ENCODE results near the gene TBC1D19. TPM values are rescaled to one million over a fixed set of nuclear protein-coding genes. Genes with fewer than 3 reads are reported as not detected.

Gene TBC1D19
- polyA plus RNA-seq, 4 donors: 16.8 to 22.0 (median 20.5) TPM

- DNase-seq (ENCODE audit: low read depth in 4 of 4, low spot score in 2 of 4): no peak
Measured at GRCh38 chr4:26766141-26766540, 182.3 kb downstream of the TBC1D19 start.

DNA sequence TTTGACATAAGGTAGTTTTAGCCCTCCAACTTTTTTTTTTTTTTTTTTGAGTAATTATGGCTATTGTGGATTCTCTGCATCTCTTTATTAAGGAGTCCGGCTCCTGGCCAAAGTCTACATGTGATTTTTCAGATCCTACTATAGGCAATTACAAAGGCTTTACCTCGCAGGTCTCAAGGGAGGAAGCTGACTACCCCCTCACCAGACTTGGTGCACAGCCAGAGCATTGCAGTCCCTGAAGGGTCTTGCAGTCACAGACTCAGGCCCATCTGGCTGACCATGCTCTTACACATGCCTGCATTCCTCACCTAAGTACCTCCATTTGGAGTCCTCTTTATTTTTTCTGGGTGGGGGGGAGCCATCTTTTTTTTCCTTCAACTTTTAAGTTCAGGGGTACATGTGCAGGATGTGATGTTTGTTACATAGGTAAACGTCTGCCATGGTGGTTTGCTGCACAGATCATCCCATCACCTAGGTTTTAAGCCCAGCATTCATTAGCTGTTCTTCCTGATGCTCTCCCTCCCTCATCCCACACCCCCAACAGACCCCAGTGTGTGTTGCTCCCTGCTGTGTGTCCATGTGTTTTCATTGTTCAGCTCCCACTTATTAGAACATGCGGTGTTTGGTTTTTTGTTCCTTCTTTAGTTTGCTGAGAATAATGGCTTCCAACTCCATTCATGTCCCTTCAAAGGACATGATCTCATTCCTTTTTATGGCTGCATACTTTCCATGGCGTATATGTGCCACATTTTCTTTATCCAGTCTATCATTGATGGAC, 188.4 kb downstream of the TBC1D19 start:
- no peak for DNase-seq (ENCODE audit: low read depth in 4 of 4, low spot score in 2 of 4)

- no peak for DNase-seq (ENCODE audit: low read depth in 4 of 4, low spot score in 2 of 4)
Measured at GRCh38 chr4:26779224-26779623, 195.3 kb downstream of the TBC1D19 start.

GRCh38 chr4:26779674-26780073, 195.8 kb downstream of the TBC1D19 start:
- no peak for DNase-seq (ENCODE audit: low read depth in 4 of 4, low spot score in 2 of 4)

GRCh38 chr4:26780539-26780938, 196.7 kb downstream of the TBC1D19 start:
- DNase-seq (ENCODE audit: low read depth in 4 of 4, low spot score in 2 of 4): no peak

- DNase-seq (ENCODE audit: low read depth in 4 of 4, low spot score in 2 of 4): no peak
Measured at GRCh38 chr4:26782168-26782829, 198.4 kb downstream of the TBC1D19 start.

GRCh38 chr4:26782830-26783202, 198.9 kb downstream of the TBC1D19 start:
- no peak for DNase-seq (ENCODE audit: low read depth in 4 of 4, low spot score in 2 of 4)

DNA sequence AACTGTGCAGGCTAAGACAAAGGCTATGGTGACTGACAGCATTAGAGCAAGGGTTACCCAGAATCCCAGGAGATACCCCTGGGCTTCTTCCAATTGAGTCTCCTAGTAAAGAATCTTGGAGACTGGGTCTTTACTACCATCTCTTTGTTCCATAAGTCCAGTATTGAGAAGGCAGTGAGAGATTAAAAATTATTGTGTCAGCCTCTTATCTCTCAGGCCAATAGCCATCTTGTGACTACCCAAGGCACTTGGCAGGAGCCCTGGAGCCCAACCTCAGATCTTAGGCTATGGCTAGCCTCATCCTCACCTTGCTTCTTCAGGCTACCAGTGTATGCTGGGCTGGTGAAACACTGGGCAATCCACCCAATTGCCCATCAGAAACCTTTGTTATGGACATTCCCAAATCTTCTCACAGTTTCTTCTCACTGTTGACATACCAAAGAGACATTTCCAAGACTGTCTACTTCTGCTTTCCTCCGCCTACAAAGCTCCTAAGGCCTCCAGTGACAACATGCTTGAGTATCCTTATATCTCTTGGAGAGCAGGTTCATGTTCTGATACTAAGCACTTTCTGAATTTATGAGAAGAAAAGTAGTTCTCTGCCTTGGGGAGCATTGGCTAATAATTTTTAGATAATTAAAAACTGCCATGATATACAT, 200.5 kb downstream of the TBC1D19 start:
- DNase-seq (ENCODE audit: low read depth in 4 of 4, low spot score in 2 of 4): no peak

- no peak for DNase-seq (ENCODE audit: low read depth in 4 of 4, low spot score in 2 of 4)
Measured at GRCh38 chr4:26785312-26785711, 201.4 kb downstream of the TBC1D19 start.

GRCh38 chr4:26785810-26786209, 201.9 kb downstream of the TBC1D19 start:
- no peak for DNase-seq (ENCODE audit: low read depth in 4 of 4, low spot score in 2 of 4)

DNA sequence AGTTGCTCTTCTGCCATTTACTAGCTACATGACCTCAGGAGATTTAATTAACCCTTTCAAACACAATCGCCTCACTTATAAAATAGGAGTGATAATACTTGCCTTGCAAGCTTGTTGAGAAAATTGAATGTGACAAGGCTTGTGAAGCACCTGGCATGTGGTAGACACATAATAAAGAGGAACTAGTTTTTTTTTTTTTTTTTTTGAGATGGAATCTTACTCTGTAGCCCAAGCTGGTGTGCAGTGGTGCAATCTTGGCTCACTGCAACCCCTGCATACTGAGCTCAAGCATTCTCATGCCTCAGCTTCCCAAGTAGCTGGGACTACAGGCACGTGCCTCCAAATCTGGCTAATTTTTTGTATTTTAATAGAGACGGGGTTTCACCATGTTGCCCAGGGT, 203.0 kb downstream of the TBC1D19 start:
- no peak for DNase-seq (ENCODE audit: low read depth in 4 of 4, low spot score in 2 of 4)

GRCh38 chr4:26787461-26788340, 203.8 kb downstream of the TBC1D19 start:
- peak in 1 of 4 donors; percentile 48 for DNase-seq (ENCODE audit: low read depth in 4 of 4, low spot score in 2 of 4)

GRCh38 chr4:26788341-26788733, 204.5 kb downstream of the TBC1D19 start:
- no peak for DNase-seq (ENCODE audit: low read depth in 4 of 4, low spot score in 2 of 4)

GRCh38 chr4:26789208-26789607, 205.3 kb downstream of the TBC1D19 start:
- DNase-seq (ENCODE audit: low read depth in 4 of 4, low spot score in 2 of 4): no peak

DNA sequence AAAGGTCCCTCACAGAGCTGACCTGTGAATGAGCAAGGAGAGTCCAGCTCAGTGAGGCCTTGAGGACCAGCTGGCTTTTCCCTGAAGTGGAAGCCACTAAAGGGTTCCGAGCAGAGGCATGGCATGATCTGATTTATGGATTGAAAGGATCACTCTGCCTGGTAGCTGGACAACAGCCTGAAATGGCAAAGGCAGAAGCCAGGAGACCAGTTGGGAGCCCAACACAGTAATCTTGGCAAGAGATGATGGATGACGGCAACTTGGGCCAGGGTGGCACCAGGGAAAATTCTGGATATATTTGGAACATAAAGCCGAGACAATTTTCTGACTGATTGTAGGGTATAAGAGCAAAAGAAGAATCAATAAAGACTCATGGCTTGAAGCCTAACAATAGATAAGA, 207.5 kb downstream of the TBC1D19 start:
- no peak for DNase-seq (ENCODE audit: low read depth in 4 of 4, low spot score in 2 of 4)

GRCh38 chr4:26792639-26793038, 208.8 kb downstream of the TBC1D19 start:
- DNase-seq (ENCODE audit: low read depth in 4 of 4, low spot score in 2 of 4): no peak

DNA sequence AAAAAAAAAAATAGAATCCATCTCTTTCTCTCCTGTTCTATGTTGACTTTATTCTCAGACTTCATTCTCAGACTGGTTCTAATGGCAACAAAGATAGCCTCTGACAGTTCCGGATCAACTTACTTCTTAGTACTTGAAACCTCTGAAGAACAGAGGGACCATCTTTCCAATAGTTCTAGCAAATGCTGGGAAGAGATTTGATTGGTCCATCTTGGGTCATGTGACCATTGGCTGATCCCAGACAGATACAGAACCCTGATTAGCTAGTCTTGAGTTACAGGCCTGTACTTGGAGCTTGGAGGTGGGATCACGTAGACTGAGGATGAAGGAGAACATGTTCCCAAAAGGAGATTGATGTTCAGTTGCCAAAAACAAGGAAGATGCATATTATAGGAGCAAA, 209.9 kb downstream of the TBC1D19 start:
- no peak for DNase-seq (ENCODE audit: low read depth in 4 of 4, low spot score in 2 of 4)

DNA sequence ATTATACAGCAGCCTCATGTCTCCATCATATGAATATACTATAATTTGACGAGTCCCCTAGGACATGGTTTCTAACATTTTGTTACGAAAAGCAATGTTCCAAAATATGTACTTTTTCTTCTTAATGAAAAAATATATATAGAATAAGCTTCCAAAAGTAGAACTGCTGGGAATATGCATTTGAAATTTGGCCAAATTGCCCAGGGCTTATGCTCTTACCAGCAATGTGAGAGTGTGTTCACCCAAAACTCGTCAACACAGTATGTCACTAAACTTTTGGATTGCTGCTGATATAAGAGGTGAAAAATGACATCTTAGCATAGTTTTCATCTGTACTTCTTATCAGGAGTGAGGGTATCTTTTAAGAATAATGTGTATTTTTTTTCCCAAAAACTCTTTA, 212.2 kb downstream of the TBC1D19 start:
- no peak for DNase-seq (ENCODE audit: low read depth in 4 of 4, low spot score in 2 of 4)

- no peak for DNase-seq (ENCODE audit: low read depth in 4 of 4, low spot score in 2 of 4)
Measured at GRCh38 chr4:26802790-26803189, 218.9 kb downstream of the TBC1D19 start.

DNA sequence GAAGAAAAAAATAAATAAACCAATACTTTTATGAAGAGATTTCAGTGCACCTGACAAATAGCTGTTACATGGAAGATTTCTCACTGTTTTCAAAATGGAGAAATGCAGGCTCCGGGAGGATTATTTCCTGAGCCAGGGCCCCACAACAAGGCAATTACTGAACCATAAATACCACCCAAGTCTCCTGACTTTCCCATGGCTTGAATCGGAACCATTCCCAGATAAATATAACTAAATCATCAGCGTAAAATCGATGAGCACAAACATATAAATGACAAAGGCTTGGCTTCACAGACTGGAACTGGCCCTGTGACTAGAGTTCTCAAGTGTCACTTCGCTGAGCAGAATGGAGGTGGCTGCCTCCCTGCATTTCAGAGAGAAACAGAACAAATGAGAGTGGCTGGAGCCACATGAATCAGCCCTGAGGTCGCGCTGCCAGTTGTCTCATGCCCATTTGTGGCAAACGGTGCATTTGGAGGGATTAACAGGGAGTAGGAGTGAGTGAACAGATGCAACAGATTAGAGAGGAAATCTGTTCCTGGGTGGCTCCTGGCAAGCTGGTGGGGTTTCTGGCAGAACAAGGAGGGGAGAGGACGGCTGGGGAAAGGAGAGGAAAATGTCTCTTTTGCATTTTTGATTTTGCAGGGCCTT, 219.5 kb downstream of the TBC1D19 start:
- DNase-seq (ENCODE audit: low read depth in 4 of 4, low spot score in 2 of 4): no peak

All from left renal cortex interstitium (tissue), 4 donors.